T47D (cell line): ENCODE measurements around the gene NUDT4.
"Not testable (repeated sequence)": the region's sequence is repeated elsewhere in the genome, so short reads cannot be mapped to it uniquely, and the experiment has no call there.

Experiments
- DNase-seq, 2 experiments: peaks; one replicate each; pipeline versions ENCODE4 v3.0.0 to v3.0.0-alpha.2; 2011 to 2012; ENCODE audit warnings: low read depth in 1 of 2, low spot score in 1 of 2
- JUND ChIP-seq: IDR thresholded peaks from 2 replicates; pipeline ENCODE4 v1.6.1; 2012; ENCODE audit warnings: low read depth
- in situ Hi-C: cut with HindIII; loops from 2 replicates; pipeline ENCODE4 v1.10.0; 2016; ENCODE audit warnings: low sequenced_read_pairs, low pct_unique_long_range_greater_than_20kb

Gene NUDT4

GRCh38 chr12:93412396-93412795 is 34.7 kb downstream of the NUDT4 start:
- in situ Hi-C loops, result not testable (repeated sequence)

GRCh38 chr12:93413064-93413463 is 35.3 kb downstream of the NUDT4 start:
- peak in 1 of 2 experiments; percentile 36 for DNase-seq
- peak; percentile 5; the same call in 1 of the 2 replicates for TF ChIP-seq JUND
- in situ Hi-C loops, result no loop called here

More at GRCh38 chr12:93412396-93412795, 34.7 kb downstream of the NUDT4 start:
- peak in 1 of 2 experiments; percentile 58 for DNase-seq
- 0 out of 2 replicates have a peak, but pooled peaks have one; percentile 17 for TF ChIP-seq JUND

GRCh38 chr12:93415723-93416464 is 38.2 kb downstream of the NUDT4 start:
- in situ Hi-C loops, result no loop called here

GRCh38 chr12:93417967-93418480 is 40.3 kb downstream of the NUDT4 start:
- TF ChIP-seq JUND, result no peak
- DNase-seq, result no peak
- in situ Hi-C loops, result no loop called here

More at GRCh38 chr12:93415723-93416464, 38.2 kb downstream of the NUDT4 start:
- TF ChIP-seq JUND, result no peak
- no peak for DNase-seq

DNA sequence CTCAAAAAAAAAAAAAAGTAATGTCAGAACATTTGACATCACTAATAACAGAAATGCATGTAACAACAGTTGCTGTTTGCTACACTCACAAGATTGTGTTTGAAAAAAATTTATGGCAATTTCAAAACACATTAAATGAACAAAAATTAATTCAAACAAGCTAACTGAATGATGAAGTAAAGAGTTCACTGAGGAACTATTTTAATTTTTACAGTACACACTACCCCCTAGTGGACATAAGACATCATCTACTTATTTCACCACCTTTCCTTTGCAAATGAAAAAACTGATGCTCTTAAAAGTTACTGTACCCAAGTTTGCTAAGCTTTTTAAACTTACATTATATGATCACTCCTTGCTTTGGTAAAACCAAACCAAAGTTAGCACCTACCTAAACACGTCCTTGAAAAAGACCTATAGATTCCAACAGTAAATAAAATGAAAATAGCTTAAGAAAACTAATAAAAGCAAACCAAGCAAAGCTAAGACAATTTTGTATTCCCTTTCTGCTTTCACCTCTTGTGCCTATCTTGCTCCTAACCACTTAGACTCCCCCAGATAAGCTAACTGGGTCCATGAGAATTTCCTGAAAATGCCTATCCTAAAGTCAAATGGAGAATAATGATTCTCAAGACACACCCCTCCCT is 41.8 kb downstream of the NUDT4 start:
- DNase-seq, result peak; percentile 35 to 72
- in situ Hi-C loops, result no loop called here
- no peak for TF ChIP-seq JUND

GRCh38 chr12:93422050-93422449 is 44.3 kb downstream of the NUDT4 start:
- DNase-seq, result no peak
- in situ Hi-C loops, result no loop called here
- no peak for TF ChIP-seq JUND

- in situ Hi-C loops, result no loop called here
- TF ChIP-seq JUND, result no peak
- no peak for DNase-seq
Observed at GRCh38 chr12:93425736-93426411, 48.1 kb downstream of the NUDT4 start.

- in situ Hi-C loops, result no loop called here
- DNase-seq, result no peak
- no peak for TF ChIP-seq JUND
Observed at GRCh38 chr12:93426412-93426805, 48.7 kb downstream of the NUDT4 start.

DNA sequence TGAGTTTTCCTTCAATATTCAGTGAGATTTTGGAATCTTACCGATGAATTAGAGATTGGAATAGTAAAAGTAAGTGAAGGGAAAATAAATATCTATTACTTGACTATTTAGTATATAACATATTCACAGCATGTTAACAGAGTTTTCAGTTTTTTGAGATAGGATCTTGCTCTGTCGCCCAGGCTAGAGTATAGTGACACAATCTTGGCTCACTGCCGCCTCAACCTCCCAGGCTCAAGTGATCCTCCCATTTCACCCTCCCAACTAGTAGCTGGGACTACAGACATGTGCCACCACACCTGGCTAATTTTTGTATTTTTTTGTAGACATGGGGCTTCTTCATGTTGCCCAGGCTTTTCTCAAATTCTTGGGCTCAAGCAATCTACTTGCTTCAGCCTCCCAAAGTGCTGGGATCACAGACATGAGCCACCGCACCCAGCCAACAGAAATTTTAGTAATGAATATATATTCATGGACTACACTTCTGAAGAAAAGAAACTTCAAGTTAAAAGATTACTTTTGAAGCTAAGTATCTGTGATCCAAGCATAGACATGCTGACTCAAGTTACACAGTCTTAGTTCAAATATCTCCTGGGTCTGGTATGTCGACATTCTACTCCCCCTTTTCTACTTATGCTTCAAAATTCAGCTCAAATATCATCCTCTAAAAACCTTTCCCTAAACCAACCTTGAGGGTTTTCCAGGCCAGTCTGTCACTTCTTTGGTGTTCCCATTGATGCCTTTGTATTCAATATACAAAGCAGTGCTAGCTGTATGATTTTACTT is 50.2 kb downstream of the NUDT4 start:
- DNase-seq, result no peak
- TF ChIP-seq JUND, result no peak
- in situ Hi-C loops, result no loop called here

DNA sequence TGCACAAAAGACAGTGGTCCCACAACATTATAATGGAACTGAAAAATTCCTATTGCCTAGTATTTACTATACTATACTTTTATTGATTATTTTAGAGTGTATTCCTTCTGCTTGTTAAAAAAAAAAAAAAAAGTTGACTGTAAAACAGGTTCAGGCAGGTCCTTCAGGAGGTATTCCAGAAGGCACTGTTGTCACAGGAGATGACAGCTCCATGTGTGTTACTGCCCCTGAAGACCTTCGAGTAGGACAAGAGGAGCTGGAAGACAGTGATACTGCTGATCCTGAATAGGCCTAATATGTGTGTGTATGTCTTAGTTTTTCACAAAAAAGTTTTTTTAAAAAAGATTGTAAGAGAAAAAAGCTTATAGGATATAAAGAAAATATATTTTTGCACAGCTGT is 51.7 kb downstream of the NUDT4 start:
- in situ Hi-C loops, result no loop called here
- no peak for TF ChIP-seq JUND
- no peak for DNase-seq

- in situ Hi-C loops, result no loop called here
- no peak for DNase-seq
- TF ChIP-seq JUND, result no peak
Observed at GRCh38 chr12:93429852-93430251, 52.1 kb downstream of the NUDT4 start.

GRCh38 chr12:93430280-93430679 is 52.6 kb downstream of the NUDT4 start:
- TF ChIP-seq JUND, result no peak
- no peak for DNase-seq
- in situ Hi-C loops, result no loop called here

DNA sequence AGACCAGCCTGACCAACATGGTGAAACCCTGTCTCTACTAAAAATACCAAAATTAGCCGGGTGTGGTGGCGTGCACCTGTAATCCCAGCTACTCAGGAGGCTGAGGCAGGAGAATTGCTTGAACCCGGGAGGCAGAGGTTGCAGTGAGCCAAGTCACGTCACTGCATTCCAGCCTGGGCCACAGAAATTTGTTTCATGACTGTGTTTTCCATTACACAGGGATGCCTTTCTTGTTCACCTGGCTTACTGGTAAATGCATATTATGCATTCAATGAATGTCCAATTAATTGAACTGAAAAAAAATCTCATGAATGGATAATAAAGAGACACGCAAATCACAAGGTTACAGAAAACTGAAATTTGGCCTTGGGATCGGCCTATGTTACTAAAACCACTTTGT is 54.3 kb downstream of the NUDT4 start:
- in situ Hi-C loops, DNase-seq: not testable (repeated sequence)
